HEK293 (cell line): ENCODE measurements around the gene GPR132.

Experiments
- BCL11B ChIP-seq: fragments of 450-650 bp; formaldehyde crosslinking; IDR thresholded peaks from 2 replicates; pipeline ENCODE4 v1.5.1; 2016; ENCODE audit warnings: low read depth, missing biosample characterization, missing genetic modification characterization
- CTCF ChIP-seq: fragments of 450-650 bp; formaldehyde crosslinking; IDR thresholded peaks from 2 replicates; pipeline ENCODE4 v1.5.1; 2016; ENCODE audit warnings: missing biosample characterization, missing genetic modification characterization
- INSM2 ChIP-seq: fragments of 450-650 bp; formaldehyde crosslinking; IDR thresholded peaks from 2 replicates; pipeline ENCODE4 v1.5.1; 2016; ENCODE audit warnings: missing biosample characterization, missing genetic modification characterization
- SP2 ChIP-seq: fragments of 450-650 bp; formaldehyde crosslinking; IDR thresholded peaks from 2 replicates; pipeline ENCODE4 v1.5.1; 2016; ENCODE audit warnings: missing biosample characterization, missing genetic modification characterization
- YY1 ChIP-seq: fragments of 450-650 bp; formaldehyde crosslinking; IDR thresholded peaks from 2 replicates; pipeline ENCODE4 v1.5.1; 2018; ENCODE audit warnings: missing biosample characterization, missing genetic modification characterization
- ZBTB49 ChIP-seq: fragments of 450-650 bp; formaldehyde crosslinking; IDR thresholded peaks from 2 replicates; pipeline ENCODE4 v1.5.1; 2016; ENCODE audit warnings: missing biosample characterization, missing genetic modification characterization, low read depth
- ZFP41 ChIP-seq: fragments of 450-650 bp; formaldehyde crosslinking; IDR thresholded peaks from 2 replicates; pipeline ENCODE4 v1.5.1; 2016; ENCODE audit warnings: missing biosample characterization, missing genetic modification characterization, borderline replicate concordance
- ZNF311 ChIP-seq: fragments of 450-650 bp; formaldehyde crosslinking; IDR thresholded peaks from 2 replicates; pipeline ENCODE4 v1.5.1; 2017; ENCODE audit warnings: missing biosample characterization, missing genetic modification characterization, borderline replicate concordance
- ZNF639 ChIP-seq: fragments of 450-650 bp; formaldehyde crosslinking; IDR thresholded peaks from 2 replicates; pipeline ENCODE4 v1.5.1; 2016; ENCODE audit warnings: missing biosample characterization, missing genetic modification characterization
- ZNF654 ChIP-seq: fragments of 450-650 bp; formaldehyde crosslinking; IDR thresholded peaks from 2 replicates; pipeline ENCODE4 v1.5.1; 2016; ENCODE audit warnings: low read depth, missing biosample characterization, missing genetic modification characterization
- ZNF776 ChIP-seq: fragments of 450-650 bp; formaldehyde crosslinking; IDR thresholded peaks from 2 replicates; pipeline ENCODE4 v1.5.0; 2017; ENCODE audit warnings: missing biosample characterization, missing genetic modification characterization, borderline replicate concordance
- ZSCAN16 ChIP-seq: fragments of 450-650 bp; formaldehyde crosslinking; IDR thresholded peaks from 2 replicates; pipeline ENCODE4 v1.5.1; 2016; ENCODE audit warnings: missing biosample characterization, missing genetic modification characterization
- TF ChIP-seq, protein P1 (sequence below): fragments of 450-650 bp; formaldehyde crosslinking; IDR thresholded peaks from 2 replicates; pipeline ENCODE4 v1.5.1; 2017; ENCODE audit warnings: missing biosample characterization, missing genetic modification characterization

- TF ChIP-seq ZFP41 (tag by site-specific recombination) (no peak), SP2 (tag by site-specific recombination) (no peak), ZNF776 (tag by site-specific recombination) (no peak), YY1 (tag by site-specific recombination) (no peak), ZNF654 (tag by site-specific recombination) (no peak), ZNF639 (tag by site-specific recombination) (no peak), CTCF (no peak), ZSCAN16 (tag by site-specific recombination) (no peak), ZNF311 (tag by site-specific recombination) (no peak), INSM2 (no peak), BCL11B (tag by site-specific recombination) (no peak; the same call in 1 of the 2 replicates), ZBTB49 (tag by site-specific recombination) (no peak)
- TF ChIP-seq, protein P1, sequence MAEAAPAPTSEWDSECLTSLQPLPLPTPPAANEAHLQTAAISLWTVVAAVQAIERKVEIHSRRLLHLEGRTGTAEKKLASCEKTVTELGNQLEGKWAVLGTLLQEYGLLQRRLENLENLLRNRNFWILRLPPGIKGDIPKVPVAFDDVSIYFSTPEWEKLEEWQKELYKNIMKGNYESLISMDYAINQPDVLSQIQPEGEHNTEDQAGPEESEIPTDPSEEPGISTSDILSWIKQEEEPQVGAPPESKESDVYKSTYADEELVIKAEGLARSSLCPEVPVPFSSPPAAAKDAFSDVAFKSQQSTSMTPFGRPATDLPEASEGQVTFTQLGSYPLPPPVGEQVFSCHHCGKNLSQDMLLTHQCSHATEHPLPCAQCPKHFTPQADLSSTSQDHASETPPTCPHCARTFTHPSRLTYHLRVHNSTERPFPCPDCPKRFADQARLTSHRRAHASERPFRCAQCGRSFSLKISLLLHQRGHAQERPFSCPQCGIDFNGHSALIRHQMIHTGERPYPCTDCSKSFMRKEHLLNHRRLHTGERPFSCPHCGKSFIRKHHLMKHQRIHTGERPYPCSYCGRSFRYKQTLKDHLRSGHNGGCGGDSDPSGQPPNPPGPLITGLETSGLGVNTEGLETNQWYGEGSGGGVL = no peak
Measured at GRCh38 chr14:105089746-105090492, 24.7 kb upstream of the GPR132 start.
